Measurements from ENCODE around the gene G6PD. TPM values are rescaled to one million over a fixed set of nuclear protein-coding genes. Genes with fewer than 3 reads are reported as not detected.

G6PD gene
- total and polyA plus RNA-seq, 2 of the 8 experiments (the other 6 are each of a cell fraction or from before 2014, with no cell fraction given) = 47.3 to 55.1 TPM

DNA sequence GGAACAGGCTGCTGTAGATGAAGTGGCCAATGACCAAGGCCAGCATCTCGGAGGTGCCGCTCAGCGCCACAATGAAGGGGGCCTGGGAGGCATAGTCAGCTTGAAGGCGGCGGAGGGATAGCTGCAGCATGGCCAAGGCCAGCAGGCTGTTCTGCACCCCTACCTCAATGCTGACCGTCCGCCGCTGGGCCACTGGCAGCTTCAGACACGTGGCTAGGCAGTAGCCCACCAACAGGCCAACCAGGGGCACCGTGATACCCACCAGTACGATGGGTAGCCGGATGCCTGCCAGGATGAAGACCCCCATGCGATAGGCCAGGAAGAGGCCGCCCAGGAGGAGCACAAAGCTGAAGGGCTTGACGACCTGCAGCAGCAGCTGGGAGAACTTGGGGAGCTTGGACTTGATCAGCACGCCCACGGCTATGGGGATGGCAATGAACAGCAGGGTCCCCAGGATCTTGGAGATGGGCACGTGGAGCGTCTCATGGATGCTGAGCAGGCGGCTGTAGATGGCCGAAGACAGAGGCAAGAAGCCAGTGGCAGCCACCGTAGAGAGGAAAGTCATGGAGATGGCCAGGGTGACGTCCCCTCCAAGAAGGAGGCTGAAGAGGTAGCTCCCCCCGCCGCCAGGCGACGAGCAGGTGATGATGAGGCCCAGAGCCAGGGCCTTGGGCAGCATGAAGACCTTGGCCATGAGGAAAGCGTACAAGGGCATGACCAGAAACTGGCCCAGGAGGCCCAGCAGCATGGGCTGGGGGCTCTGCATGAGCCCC lies 58.9 kb downstream of the G6PD start:
- POLR2A ChIA-PET (ENCODE audit: partially characterized antibody) = interaction anchor here (1.1 to 2.3 kb wide), 7 partner anchors 11 to 117 kb away, joined by 3 to 8 read pairs (median 5); partner anchors contain the start of genes FAM3A and RPL10
- TF ChIP-seq GTF2F1 (IDR thresholded peaks at IDR 0.05; ENCODE audit: borderline replicate concordance, low read depth, low read length) = no peak
- TF ChIP-seq CBX5 (IDR thresholded peaks at IDR 0.05; ENCODE audit: low read depth, low read length) = no peak
- no peak for TF ChIP-seq RBBP5 (IDR thresholded peaks at IDR 0.05; ENCODE audit: borderline replicate concordance, low read depth, low read length)
- no peak for TF ChIP-seq ZNF274 (IDR thresholded peaks at IDR 0.05; ENCODE audit: borderline replicate concordance, extremely low read depth, low read length)
- TF ChIP-seq CHD2 (IDR thresholded peaks at IDR 0.05; ENCODE audit: low read length) = no peak
- no peak for TF ChIP-seq KDM4A (IDR thresholded peaks at IDR 0.05; ENCODE audit: low read depth, low read length, severe bottlenecking)
- TF ChIP-seq, protein P1, sequence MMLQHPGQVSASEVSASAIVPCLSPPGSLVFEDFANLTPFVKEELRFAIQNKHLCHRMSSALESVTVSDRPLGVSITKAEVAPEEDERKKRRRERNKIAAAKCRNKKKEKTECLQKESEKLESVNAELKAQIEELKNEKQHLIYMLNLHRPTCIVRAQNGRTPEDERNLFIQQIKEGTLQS (IDR thresholded peaks at IDR 0.05; ENCODE audit: insufficient read depth, low read depth, low read length) = no peak
- TF ChIP-seq TEAD4 (IDR thresholded peaks at IDR 0.05; ENCODE audit: low read depth, low read length) = no peak
- TF ChIP-seq SIN3A (conservative IDR thresholded peaks at IDR 0.05 in 1 of 2, IDR thresholded peaks at IDR 0.05 in 1 of 2; ENCODE audit: low read depth in 1 of 2, low read length in 2 of 2) = no peak
- no peak for TF ChIP-seq SP1 (IDR thresholded peaks at IDR 0.05; ENCODE audit: low read depth, low read length)

More for the DNA sequence above, 58.9 kb downstream of the G6PD start:
- no peak overlapping the region for H3K56ac ChIP-seq (replicated peaks; ENCODE audit: insufficient read length, low read depth, low read length)
- DNase-seq (ENCODE audit: low read depth in 1 of 2, low spot score in 2 of 2) (no peak), FAIRE-seq (no peak)
- H4K91ac ChIP-seq (replicated peaks; ENCODE audit: insufficient read length, low read length) = no peak overlapping the region
- H3K36me3 ChIP-seq (ENCODE audit: control insufficient read depth in 2 of 4, insufficient read depth in 4 of 4, low read length in 3 of 4) = peaks cover 0 to 13% (median 0%) of the 10 kb centered on the region in 4 experiments; a peak in 2 of 8 replicates
- H4K8ac ChIP-seq (ENCODE audit: extremely low read depth, insufficient read depth, low read length) = no peak overlapping the region; the same call in 1 of the 2 replicates
- no peak overlapping the region for H2BK5ac ChIP-seq (ENCODE audit: low read depth, low read length)
- H4K20me1 ChIP-seq (replicated peaks in 1 of 2; ENCODE audit: control insufficient read depth in 1 of 2, insufficient read depth in 2 of 2, low read length in 2 of 2) = peaks cover 1 to 2% of the 10 kb centered on the region in 2 experiments
- H3K4ac ChIP-seq (replicated peaks; ENCODE audit: insufficient read length, low read depth, low read length) = no peak overlapping the region
- H2AK5ac ChIP-seq (ENCODE audit: low read depth, low read length) = no peak overlapping the region
- no peak overlapping the region for H2AFZ ChIP-seq (ENCODE audit: low read length)
- H3K9me3 ChIP-seq (ENCODE audit: insufficient read depth in 2 of 2, low read depth in 1 of 2, low read length in 1 of 2) = no peaks in the 10 kb centered on the region
- H2BK120ac ChIP-seq (replicated peaks; ENCODE audit: low read depth, low read length) = no peak overlapping the region
- H3K23ac ChIP-seq (ENCODE audit: insufficient read length) = no peak overlapping the region
- H3K4me1 ChIP-seq (replicated peaks in 1 of 4; ENCODE audit: control insufficient read depth in 3 of 4, insufficient read depth in 4 of 4, low read length in 3 of 4) = peaks cover 0 to 12% (median 3%) of the 10 kb centered on the region in 4 experiments; a peak in 4 of 7 replicates
- H2BK20ac ChIP-seq (ENCODE audit: low read length) = no peak overlapping the region
- no peak overlapping the region for H4K5ac ChIP-seq (ENCODE audit: insufficient read length, low read depth, low read length)
- H3K9ac ChIP-seq (replicated peaks in 1 of 4; ENCODE audit: extremely low read depth in 1 of 4, low read depth in 3 of 4, low read length in 3 of 4) = no peak overlapping the region
- H3K4me2 ChIP-seq (ENCODE audit: insufficient read depth in 1 of 2, low read depth in 2 of 2, low read length in 2 of 2) = peak overlapping the region in 1 of 2 experiments; percentile 68; a peak in 1 of 4 replicates
- CTCF ChIA-PET (ENCODE audit: partially characterized antibody) = interaction anchor here (0.9 kb wide), 1 partner anchor 40 kb away, joined by 3 read pairs; no protein-coding TSS in a partner anchor
- 90% methylated on average over 21 of the region's 28 CpGs; no CpG with 5 or more reads in 1 of the 2 experiments for WGBS, 2 experiments (ENCODE audit: extremely low coverage in 1 of 2, insufficient coverage in 1 of 2, insufficient read length in 1 of 2, insufficient replicate concordance in 2 of 2, low coverage in 1 of 2, low lambda C conversion rate in 2 of 2, missing lambda C conversion rate in 1 of 2)
- H3K27me3 ChIP-seq (replicated peaks in 1 of 4; ENCODE audit: control insufficient read depth in 3 of 4, extremely low read depth in 1 of 4, insufficient read depth in 3 of 4, low read length in 3 of 4) = no peaks in the 10 kb centered on the region; a peak in 1 of 7 replicates
- no peaks in the 10 kb centered on the region; the same call in 1 of the 2 replicates for H3K23me2 ChIP-seq (ENCODE audit: low read depth, low read length)
- H2BK12ac ChIP-seq (ENCODE audit: low read depth, low read length) = no peak overlapping the region
- H3K79me2 ChIP-seq (ENCODE audit: control insufficient read depth in 1 of 2, insufficient read depth in 2 of 2, low read length in 2 of 2) = no peaks in the 10 kb centered on the region
- no peak overlapping the region for H3K14ac ChIP-seq (ENCODE audit: insufficient read length)
- no peak overlapping the region for H3K4me3 ChIP-seq (ENCODE audit: extremely low read depth in 1 of 4, insufficient read depth in 2 of 4, low read depth in 3 of 4, low read length in 4 of 4)
- no peaks in the 10 kb centered on the region for H3K79me1 ChIP-seq (ENCODE audit: low read depth, low read length)
- no peak overlapping the region for H3K18ac ChIP-seq (ENCODE audit: extremely low read depth, low read length)
- no peak overlapping the region for H2BK15ac ChIP-seq (ENCODE audit: low read length)
- no peak overlapping the region for H3K27ac ChIP-seq (ENCODE audit: low read depth, low read length)

Data from H1 (cell line).